K562 (cell line): Measurements from ENCODE around the gene FLRT1. TPM values are rescaled to one million over a fixed set of nuclear protein-coding genes. Genes with fewer than 3 reads are reported as not detected.
A peak's percentile ranks its signal among the peaks of the same experiment; 100 is the strongest.

Experiments used
- ADNP ChIP-seq: fragments of 200-800 bp; sonication (Bioruptor generic); IDR thresholded peaks from 2 replicates; pipeline ENCODE4 v1.6.1; 2016; ENCODE audit warnings: missing genetic modification characterization, missing compliant biosample characterization
- BCOR ChIP-seq: fragments of 450-650 bp; IDR thresholded peaks from 2 replicates; pipeline ENCODE4 v1.6.1; 2016
- CBX2 ChIP-seq: fragments of 200-600 bp; sonication (generic); IDR thresholded peaks from one replicate; pipeline ENCODE4 v1.6.1; 2012; ENCODE audit warnings: mild to moderate bottlenecking, low read length, inconsistent platforms; ENCODE audit not compliant: insufficient read depth, poor library complexity, severe bottlenecking
- CREBBP ChIP-seq: IDR thresholded peaks from one replicate; pipeline ENCODE4 v1.6.1; 2012; ENCODE audit warnings: low read depth, mild to moderate bottlenecking, control low read depth, inconsistent platforms, low read length
- FOXM1 ChIP-seq, 2 experiments: fragments of 450-650 bp in 1 of 2; sonication (generic) in 1 of 2; formaldehyde crosslinking in 1 of 2; IDR thresholded peaks; 2 replicates each; pipeline versions ENCODE4 v1.6.1 to v1.9.0; 2017 to 2022; ENCODE audit warnings: low read depth in 2 of 2, mild to moderate bottlenecking in 2 of 2, missing genetic modification reagents in 1 of 2, moderate library complexity in 1 of 2
- KHSRP ChIP-seq: fragments of 450-650 bp; IDR thresholded peaks from 2 replicates; pipeline ENCODE4 v1.6.1; 2017
- PHTF2 ChIP-seq: fragments of 250-450 bp; sonication (Bioruptor Pico); IDR thresholded peaks from 2 replicates; pipeline ENCODE4 v1.5.0; 2021; ENCODE audit warnings: mild to moderate bottlenecking
- RBM22 ChIP-seq: fragments of 200-400 bp; formaldehyde crosslinking; IDR thresholded peaks from 2 replicates; pipeline ENCODE4 v1.6.1; 2018; ENCODE audit warnings: low read length, low read depth; ENCODE audit not compliant: poor library complexity, severe bottlenecking
- SAFB2 ChIP-seq: fragments of 200-400 bp; formaldehyde crosslinking; IDR thresholded peaks from 2 replicates; pipeline ENCODE4 v1.6.1; 2018; ENCODE audit warnings: borderline replicate concordance, low read length, low read depth, moderate library complexity; ENCODE audit not compliant: severe bottlenecking
- ZKSCAN8 ChIP-seq: fragments of 200-800 bp; sonication (Bioruptor generic); IDR thresholded peaks from 2 replicates; pipeline ENCODE4 v1.6.1; 2016; ENCODE audit warnings: missing genetic modification characterization, missing compliant biosample characterization
- ZNF197 ChIP-seq: fragments of 200-800 bp; sonication (Bioruptor generic); IDR thresholded peaks from 2 replicates; pipeline ENCODE4 v1.6.1; 2016; ENCODE audit warnings: low read depth, missing genetic modification characterization, missing compliant biosample characterization
- ZNF23 ChIP-seq: fragments of 250-450 bp; sonication (Bioruptor Pico); IDR thresholded peaks from 2 replicates; pipeline ENCODE4 v1.4.0; 2020; ENCODE audit warnings: mild to moderate bottlenecking
- ZNF239 ChIP-seq: fragments of 250-450 bp; sonication (Bioruptor Pico); IDR thresholded peaks from 2 replicates; pipeline ENCODE4 v1.4.0; 2020; ENCODE audit warnings: mild to moderate bottlenecking
- ZNF766 ChIP-seq: fragments of 200-800 bp; sonication (Bioruptor generic); conservative IDR thresholded peaks from 2 replicates; pipeline ENCODE4 v1.6.1; 2016; ENCODE audit warnings: missing genetic modification characterization, missing compliant biosample characterization
- polyA plus RNA-seq, 8 experiments: library from polyadenylated mRNA; depleted of rRNA in 4 of 8; stranded (reverse) in 5 of 8; unstranded in 3 of 8; fragments of >200 nt; fragmentation: Nextera tagmentation in 2 of 8; fragmentation: Illumina TruSeq in 1 of 8; extraction: Ambion mirVana in 2 of 8; extraction: Trizol in 1 of 8; gene quantifications; 2 replicates each; pipeline versions ENCODE4 v1.2.1 to v1.2.3, GENCODE V29; 2011 to 2014; ENCODE audit warnings: inconsistent platforms in 1 of 8, missing spikeins in 1 of 8
- total RNA-seq, 7 experiments: library from RNA; depleted of rRNA in 6 of 7; stranded (reverse); fragments of >200 nt in 6 of 7; fragmentation: Illumina TruSeq in 2 of 7; extraction: Trizol in 2 of 7; gene quantifications; 2 replicates each; pipeline versions ENCODE4 v1.2.1 to v1.2.3, GENCODE V29; 2011 to 2021; ENCODE audit warnings: low replicate concordance in 1 of 7
- TF ChIP-seq, protein P1 (sequence below): fragments of 200-800 bp; sonication (Bioruptor generic); IDR thresholded peaks from 2 replicates; pipeline ENCODE4 v1.6.1; 2016; ENCODE audit warnings: missing genetic modification characterization, missing compliant biosample characterization
- TF ChIP-seq, protein P2 (sequence below): sonication (generic); formaldehyde crosslinking; IDR thresholded peaks from 2 replicates; pipeline ENCODE4 v1.8.0; 2022; ENCODE audit warnings: mild to moderate bottlenecking, missing genetic modification reagents, borderline replicate concordance
- TF ChIP-seq, protein P3 (sequence below): sonication (generic); formaldehyde crosslinking; IDR thresholded peaks from 2 replicates; pipeline ENCODE4 v1.8.0; 2023; ENCODE audit warnings: mild to moderate bottlenecking, missing genetic modification reagents

FLRT1 gene
- total and polyA plus RNA-seq, 9 of the 15 experiments (the other 6 are each of a cell fraction or from before 2014, with no cell fraction given), result not detected

DNA sequence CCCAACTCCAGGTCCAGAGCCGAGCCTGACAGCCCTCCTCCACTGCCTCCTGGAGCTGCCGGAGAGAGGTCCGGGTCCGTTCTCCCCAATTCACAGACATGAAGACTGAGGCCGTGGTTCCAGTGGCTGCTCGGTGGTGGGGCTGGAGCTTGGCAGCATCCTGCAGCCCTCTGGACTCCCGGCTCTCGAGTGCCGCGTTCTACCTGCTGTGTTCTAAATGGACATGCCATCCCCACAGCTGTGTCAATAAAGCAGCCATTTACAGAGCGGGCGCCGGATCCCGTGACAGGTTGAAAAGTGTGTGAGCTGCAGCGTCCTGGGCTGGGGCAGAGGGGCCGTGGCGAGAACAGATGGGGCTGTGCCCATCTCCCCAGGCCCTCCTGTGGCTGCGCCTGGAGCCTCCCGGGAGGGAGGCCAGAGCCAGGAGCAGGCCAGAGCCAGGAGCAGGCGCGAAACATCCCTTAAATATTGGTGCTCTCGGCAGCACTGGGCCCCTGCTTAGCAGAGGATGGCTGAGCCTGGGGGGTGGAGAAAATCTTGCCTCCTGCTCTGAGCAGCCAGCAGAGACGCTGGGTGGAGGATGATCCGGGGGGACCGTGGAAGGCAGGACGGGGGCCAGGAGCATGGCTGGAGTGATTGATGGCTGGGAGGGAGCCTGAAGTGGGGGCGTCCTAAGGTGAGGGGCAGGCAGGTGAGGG is 46.2 kb downstream of the FLRT1 start (continued):
- TF ChIP-seq, protein P1, sequence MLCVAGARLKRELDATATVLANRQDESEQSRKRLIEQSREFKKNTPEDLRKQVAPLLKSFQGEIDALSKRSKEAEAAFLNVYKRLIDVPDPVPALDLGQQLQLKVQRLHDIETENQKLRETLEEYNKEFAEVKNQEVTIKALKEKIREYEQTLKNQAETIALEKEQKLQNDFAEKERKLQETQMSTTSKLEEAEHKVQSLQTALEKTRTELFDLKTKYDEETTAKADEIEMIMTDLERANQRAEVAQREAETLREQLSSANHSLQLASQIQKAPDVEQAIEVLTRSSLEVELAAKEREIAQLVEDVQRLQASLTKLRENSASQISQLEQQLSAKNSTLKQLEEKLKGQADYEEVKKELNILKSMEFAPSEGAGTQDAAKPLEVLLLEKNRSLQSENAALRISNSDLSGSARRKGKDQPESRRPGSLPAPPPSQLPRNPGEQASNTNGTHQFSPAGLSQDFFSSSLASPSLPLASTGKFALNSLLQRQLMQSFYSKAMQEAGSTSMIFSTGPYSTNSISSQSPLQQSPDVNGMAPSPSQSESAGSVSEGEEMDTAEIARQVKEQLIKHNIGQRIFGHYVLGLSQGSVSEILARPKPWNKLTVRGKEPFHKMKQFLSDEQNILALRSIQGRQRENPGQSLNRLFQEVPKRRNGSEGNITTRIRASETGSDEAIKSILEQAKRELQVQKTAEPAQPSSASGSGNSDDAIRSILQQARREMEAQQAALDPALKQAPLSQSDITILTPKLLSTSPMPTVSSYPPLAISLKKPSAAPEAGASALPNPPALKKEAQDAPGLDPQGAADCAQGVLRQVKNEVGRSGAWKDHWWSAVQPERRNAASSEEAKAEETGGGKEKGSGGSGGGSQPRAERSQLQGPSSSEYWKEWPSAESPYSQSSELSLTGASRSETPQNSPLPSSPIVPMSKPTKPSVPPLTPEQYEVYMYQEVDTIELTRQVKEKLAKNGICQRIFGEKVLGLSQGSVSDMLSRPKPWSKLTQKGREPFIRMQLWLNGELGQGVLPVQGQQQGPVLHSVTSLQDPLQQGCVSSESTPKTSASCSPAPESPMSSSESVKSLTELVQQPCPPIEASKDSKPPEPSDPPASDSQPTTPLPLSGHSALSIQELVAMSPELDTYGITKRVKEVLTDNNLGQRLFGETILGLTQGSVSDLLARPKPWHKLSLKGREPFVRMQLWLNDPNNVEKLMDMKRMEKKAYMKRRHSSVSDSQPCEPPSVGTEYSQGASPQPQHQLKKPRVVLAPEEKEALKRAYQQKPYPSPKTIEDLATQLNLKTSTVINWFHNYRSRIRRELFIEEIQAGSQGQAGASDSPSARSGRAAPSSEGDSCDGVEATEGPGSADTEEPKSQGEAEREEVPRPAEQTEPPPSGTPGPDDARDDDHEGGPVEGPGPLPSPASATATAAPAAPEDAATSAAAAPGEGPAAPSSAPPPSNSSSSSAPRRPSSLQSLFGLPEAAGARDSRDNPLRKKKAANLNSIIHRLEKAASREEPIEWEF (CRISPR knock-in tag), result no peak
- TF ChIP-seq FOXM1 (IDR thresholded peaks at IDR 0.05; ENCODE audit: low read depth), result no peak
- no peak for TF ChIP-seq FOXM1 (CRISPR knock-in tag; IDR thresholded peaks at IDR 0.05; ENCODE audit: low read depth)
- TF ChIP-seq PHTF2 (CRISPR knock-in tag), result no peak
- TF ChIP-seq ZNF766 (CRISPR knock-in tag), result no peak
- TF ChIP-seq ZNF239 (CRISPR knock-in tag), result no peak
- peak; percentile 77 for TF ChIP-seq BCOR
- TF ChIP-seq ADNP (tag), result 0 out of 2 replicates have a peak, but pooled peaks have one; percentile 40
- TF ChIP-seq ZNF197 (CRISPR knock-in tag), result no peak
- TF ChIP-seq ZKSCAN8 (CRISPR knock-in tag), result peak; percentile 65; the same call in 1 of the 2 replicates
- TF ChIP-seq, protein P2, sequence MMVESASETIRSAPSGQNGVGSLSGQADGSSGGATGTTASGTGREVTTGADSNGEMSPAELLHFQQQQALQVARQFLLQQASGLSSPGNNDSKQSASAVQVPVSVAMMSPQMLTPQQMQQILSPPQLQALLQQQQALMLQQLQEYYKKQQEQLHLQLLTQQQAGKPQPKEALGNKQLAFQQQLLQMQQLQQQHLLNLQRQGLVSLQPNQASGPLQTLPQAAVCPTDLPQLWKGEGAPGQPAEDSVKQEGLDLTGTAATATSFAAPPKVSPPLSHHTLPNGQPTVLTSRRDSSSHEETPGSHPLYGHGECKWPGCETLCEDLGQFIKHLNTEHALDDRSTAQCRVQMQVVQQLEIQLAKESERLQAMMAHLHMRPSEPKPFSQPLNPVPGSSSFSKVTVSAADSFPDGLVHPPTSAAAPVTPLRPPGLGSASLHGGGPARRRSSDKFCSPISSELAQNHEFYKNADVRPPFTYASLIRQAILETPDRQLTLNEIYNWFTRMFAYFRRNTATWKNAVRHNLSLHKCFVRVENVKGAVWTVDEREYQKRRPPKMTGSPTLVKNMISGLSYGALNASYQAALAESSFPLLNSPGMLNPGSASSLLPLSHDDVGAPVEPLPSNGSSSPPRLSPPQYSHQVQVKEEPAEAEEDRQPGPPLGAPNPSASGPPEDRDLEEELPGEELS (CRISPR knock-in tag), result no peak
- no peak for TF ChIP-seq CBX2
- no peak for TF ChIP-seq ZNF23 (CRISPR knock-in tag)
- no peak for TF ChIP-seq RBM22
- TF ChIP-seq KHSRP, result no peak
- TF ChIP-seq SAFB2, result no peak
- TF ChIP-seq, protein P3, sequence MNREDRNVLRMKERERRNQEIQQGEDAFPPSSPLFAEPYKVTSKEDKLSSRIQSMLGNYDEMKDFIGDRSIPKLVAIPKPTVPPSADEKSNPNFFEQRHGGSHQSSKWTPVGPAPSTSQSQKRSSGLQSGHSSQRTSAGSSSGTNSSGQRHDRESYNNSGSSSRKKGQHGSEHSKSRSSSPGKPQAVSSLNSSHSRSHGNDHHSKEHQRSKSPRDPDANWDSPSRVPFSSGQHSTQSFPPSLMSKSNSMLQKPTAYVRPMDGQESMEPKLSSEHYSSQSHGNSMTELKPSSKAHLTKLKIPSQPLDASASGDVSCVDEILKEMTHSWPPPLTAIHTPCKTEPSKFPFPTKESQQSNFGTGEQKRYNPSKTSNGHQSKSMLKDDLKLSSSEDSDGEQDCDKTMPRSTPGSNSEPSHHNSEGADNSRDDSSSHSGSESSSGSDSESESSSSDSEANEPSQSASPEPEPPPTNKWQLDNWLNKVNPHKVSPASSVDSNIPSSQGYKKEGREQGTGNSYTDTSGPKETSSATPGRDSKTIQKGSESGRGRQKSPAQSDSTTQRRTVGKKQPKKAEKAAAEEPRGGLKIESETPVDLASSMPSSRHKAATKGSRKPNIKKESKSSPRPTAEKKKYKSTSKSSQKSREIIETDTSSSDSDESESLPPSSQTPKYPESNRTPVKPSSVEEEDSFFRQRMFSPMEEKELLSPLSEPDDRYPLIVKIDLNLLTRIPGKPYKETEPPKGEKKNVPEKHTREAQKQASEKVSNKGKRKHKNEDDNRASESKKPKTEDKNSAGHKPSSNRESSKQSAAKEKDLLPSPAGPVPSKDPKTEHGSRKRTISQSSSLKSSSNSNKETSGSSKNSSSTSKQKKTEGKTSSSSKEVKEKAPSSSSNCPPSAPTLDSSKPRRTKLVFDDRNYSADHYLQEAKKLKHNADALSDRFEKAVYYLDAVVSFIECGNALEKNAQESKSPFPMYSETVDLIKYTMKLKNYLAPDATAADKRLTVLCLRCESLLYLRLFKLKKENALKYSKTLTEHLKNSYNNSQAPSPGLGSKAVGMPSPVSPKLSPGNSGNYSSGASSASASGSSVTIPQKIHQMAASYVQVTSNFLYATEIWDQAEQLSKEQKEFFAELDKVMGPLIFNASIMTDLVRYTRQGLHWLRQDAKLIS (CRISPR knock-in tag), result no peak
- TF ChIP-seq CREBBP, result no peak
